ENCODE data around the gene SARDH. TPM values are rescaled to one million over a fixed set of nuclear protein-coding genes. Genes with fewer than 3 reads are reported as not detected.

Gene SARDH
- total and polyA plus RNA-seq, 2 of the 8 experiments (the other 6 are each of a cell fraction or from before 2014, with no cell fraction given), result 6.4 to 7.4 TPM

- TF ChIP-seq CHD7 (IDR thresholded peaks at IDR 0.05; ENCODE audit: insufficient replicate concordance, low read length) (no peak), E2F6 (IDR thresholded peaks at IDR 0.05) (no peak), RXRA (IDR thresholded peaks at IDR 0.05; ENCODE audit: insufficient read depth, low read depth, low read length) (no peak), SIN3A (conservative IDR thresholded peaks at IDR 0.05 in 1 of 2, IDR thresholded peaks at IDR 0.05 in 1 of 2; ENCODE audit: low read depth in 1 of 2, low read length in 2 of 2) (no peak), CEBPB (IDR thresholded peaks at IDR 0.05; ENCODE audit: low read depth, low read length) (no peak), BRCA1 (IDR thresholded peaks at IDR 0.05; ENCODE audit: low read depth, low read length) (no peak), CBX8 (IDR thresholded peaks at IDR 0.05; ENCODE audit: borderline replicate concordance, low read depth, low read length) (no peak)
- TF ChIP-seq, protein P1, sequence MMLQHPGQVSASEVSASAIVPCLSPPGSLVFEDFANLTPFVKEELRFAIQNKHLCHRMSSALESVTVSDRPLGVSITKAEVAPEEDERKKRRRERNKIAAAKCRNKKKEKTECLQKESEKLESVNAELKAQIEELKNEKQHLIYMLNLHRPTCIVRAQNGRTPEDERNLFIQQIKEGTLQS (IDR thresholded peaks at IDR 0.05; ENCODE audit: insufficient read depth, low read depth, low read length), result no peak
These were observed 41.6 kb upstream of the SARDH start (continued) for GRCh38 chr9:133779516-133780403.
